GM18868 (cell line): ENCODE results near the gene CATSPERE.
A peak's percentile ranks its signal among the peaks of the same experiment; 100 is the strongest.

Experiments
- ATAC-seq: cut with Tn5 transposase; IDR thresholded peaks from one replicate; pipeline ENCODE4 v1.9.1; 2021; ENCODE audit warnings: mild to moderate bottlenecking, moderate library complexity; ENCODE audit not compliant: unreplicated experiment

The CATSPERE gene

DNA sequence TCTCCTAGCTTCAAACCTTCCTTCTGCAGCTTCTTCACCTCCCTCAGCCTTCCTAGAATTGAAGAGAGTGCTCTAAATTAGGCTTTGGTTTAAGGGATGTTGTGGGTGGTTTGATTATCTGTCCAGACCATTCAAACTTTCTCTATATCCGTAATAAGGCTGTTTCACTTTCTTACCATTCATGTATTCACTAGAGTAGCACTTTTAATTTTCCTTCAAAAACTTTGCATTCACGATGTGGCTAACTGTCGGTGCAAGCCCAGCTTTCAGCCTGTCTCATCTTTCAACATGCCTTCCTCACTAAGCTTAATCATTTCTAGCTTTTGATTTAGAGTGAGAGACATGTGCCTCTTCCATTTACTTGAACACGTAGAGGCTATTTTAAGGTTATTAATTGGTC, 165.6 kb downstream of the CATSPERE start:
- ATAC-seq, result no peak

DNA sequence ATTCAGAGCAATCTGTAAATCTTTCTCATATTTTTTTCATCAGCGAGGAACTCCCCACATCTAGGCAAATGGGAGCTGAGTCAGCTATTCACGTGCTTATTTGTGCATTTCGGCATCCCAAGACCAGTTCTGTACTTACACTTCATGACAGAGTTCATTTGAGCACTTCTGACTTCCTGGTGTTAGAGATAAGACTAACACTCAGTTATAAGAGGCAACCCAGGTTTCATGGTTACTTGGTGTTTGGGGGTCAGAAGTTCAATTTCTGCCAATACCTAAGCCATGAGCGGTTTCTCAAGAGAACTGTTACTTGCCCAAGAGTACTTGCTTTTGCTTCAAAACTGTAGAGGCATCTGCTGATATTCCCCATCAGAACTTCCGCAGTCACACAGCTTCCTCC, 167.7 kb downstream of the CATSPERE start:
- no peak for ATAC-seq

DNA sequence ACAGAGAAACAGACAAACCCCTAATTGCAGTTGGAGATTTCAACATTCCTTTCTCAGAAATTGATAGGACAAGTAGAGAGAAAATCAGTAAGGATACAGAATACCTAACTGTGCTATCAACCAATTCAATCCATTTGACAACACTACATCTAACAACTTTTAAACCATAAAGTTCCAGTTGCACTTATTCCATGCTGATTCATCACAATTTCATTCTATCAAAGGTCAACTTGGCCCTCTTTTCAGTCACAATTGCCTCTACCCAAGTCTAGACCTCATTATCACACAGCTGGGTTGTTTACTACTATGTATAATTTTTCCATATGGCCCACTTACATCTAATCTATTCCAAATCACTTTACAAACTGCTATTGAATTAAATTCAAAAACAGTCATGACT, 172.1 kb downstream of the CATSPERE start:
- ATAC-seq, result no peak

DNA sequence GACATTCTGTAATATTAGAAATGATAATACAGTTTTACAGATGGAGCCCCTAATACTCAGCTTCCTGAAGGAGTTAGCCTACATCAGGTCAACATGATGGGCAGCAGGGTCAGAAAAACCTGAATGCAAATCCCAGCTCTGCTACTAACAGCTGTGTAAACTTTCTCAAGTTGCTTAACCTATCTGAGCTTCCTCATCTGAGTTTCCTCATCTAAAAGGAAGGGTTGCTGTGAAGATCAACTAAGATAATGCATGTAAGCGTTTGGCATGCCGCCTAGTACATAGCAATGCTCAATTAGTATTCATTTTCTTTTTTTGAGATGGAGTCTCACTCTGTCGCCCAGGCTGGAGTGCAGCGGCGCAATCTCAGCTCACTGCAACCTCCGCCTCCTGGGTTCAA, 173.5 kb downstream of the CATSPERE start:
- ATAC-seq, result no peak

DNA sequence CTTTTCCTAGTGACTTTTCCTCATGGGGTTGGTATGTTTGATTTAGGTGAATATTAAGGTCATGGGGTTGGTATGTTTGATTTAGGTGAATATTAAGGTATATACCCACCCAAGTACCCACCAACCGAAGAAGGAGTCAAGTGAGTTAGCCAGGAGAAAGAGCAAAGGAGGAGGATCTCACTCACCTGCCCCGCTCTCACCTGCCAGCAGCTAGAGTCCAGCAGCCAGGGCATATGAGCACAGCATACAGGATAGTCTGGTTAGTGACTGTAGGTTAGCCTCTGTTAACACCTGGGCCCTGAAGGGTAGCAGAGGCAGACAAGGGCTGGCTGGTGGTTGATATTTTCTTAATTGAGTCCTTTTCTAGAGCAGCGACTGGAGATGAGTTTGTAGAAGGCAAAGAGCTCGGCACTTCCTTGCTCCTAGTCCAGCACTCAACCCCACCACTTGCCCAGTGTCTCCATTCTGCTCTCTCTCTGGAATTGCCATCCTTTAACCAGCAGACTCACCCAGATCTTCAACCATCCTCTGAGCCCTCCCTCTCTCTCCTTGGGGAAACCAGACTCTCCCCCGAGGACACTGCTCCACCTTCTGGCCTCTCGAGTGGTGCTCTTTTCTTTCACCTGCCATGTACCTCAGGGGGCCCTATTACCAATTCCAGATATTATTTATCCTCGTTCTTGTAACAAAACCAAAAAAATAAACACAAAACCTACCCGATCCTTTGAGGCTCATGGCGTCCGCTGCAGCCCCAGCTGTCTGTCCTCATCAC, 175.6 kb downstream of the CATSPERE start:
- no peak for ATAC-seq

DNA sequence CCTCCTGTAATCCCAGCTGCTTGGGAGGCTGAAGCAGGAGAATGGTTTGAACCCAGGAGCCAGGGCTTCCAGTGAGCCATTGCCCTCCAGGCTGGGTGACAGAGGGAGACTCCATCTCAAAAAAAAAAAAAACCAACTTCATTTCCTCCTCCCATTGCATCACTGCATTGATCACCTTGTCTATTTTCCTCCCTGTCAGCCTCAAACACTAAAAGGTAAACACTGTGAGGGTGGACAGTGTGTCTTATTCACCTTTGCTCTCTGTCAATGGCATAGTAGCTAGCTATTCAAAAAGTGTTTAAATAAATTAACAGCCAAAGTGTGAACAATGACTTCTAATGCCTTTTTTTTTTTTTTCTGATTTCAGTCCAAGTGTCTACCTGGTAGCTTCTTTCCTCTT, 178.5 kb downstream of the CATSPERE start:
- ATAC-seq, result no peak

DNA sequence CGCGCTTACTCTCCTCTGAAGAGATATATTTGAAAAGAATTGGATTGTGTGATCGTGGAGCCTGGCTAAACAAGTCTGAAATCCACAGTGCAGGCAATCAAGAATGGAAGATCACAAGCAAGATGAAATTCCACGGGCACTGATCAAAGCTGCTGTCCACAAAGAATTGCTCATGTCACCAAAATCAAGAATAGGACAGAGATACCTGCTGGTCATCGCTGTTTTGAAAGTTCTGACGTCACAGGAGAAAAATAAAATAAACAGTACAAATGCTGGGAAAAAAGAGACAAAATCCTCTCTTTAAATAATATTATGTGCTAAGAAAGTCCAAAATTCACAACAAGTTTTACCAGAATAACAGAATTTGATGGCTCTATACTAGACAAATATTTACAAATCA, 179.8 kb downstream of the CATSPERE start:
- no peak for ATAC-seq

DNA sequence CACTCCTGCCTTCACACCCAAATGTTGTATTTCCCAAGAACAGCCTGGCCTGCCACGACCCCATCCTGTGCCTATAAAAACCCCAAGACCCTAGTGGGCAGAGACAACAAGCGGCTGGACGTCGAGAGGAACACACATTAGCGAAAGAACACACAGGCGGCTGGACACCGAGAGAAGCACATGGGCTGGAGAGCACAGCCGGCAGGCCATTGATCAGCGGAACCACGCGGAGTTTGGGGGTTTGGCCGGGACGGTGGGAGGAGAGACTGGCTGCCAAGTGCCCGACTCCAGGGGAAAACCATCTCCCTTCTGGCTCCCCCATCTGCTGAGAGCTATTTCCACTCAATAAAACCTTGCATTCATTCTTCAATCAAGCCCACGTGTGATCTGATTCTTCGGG, 181.5 kb downstream of the CATSPERE start:
- ATAC-seq, result no peak

DNA sequence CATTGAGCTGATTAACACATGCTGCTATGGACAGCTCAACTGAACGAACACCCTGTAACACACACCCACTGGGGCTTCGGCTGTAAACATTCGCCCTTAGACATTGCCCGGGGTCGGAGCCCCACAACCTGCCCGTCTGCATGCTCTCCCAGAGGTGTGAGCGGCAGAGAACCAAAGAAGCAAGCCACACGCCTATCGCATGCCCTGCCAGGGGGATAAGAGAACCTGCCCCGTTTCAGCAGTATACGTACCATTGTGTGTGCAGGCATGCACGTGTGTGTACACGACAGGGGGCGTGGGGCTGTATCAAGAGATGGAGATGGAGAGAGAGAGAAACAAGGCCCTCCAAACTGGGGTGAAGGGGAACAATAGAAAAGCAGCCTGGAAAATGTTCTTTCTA, 181.9 kb downstream of the CATSPERE start:
- ATAC-seq, result no peak

DNA sequence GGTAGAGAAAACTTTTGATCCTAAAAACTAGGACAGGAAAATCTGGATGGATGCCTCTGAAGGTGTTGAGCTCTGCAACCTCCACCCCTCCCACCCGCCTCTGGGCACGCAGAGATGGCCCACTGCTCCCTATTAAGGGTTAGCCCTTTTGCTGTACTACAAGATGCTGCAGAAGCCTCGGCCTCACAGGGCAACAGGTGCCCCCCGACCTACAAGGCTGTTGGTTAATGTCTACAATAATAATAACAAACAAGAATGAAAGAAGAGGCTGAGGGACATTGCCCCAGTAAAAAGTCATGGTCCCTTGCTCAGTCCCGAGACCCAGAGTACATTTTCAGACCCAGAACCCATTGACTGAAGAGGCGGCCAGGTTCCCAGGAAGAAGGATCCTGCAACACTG, 184.3 kb downstream of the CATSPERE start:
- ATAC-seq, result no peak

DNA sequence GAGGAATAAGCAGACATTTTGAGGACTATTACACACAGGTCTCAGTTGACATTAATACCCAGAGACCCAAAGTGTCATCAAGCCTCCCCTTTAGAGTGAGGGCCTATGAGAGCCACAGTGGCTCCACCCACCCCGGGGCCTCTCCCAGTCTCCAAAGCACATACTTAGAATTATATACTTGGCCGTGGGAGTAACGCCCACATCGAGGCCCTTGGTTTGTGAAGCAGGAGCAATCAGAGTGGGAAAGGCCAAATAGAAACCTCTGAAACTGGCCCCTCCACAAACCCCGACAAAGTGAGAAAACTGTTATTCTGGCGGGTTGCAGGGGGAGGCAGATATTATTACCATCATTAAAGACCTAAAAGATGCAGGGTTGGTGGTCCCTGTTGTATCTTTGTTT, 184.8 kb downstream of the CATSPERE start:
- no peak for ATAC-seq

DNA sequence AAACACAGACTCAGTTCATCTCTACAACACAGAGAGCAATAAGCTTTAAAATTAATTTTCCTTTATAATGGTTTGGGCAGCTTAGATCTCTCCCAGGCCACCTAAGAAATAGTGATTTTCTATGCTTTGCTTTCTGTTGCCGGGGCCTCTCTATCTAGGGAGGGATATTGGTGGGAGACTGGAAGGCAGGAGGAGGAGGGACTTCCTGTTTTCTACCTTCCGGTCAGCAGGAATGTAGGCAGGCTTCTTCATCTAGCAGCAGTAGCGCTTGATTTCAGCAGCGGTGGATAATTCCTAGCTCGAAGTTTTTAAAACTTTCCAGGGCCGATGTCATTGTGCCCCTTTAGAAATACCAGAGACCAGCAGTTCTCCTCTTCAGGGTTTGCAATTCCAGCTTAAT, 186.7 kb downstream of the CATSPERE start:
- ATAC-seq, result no peak

DNA sequence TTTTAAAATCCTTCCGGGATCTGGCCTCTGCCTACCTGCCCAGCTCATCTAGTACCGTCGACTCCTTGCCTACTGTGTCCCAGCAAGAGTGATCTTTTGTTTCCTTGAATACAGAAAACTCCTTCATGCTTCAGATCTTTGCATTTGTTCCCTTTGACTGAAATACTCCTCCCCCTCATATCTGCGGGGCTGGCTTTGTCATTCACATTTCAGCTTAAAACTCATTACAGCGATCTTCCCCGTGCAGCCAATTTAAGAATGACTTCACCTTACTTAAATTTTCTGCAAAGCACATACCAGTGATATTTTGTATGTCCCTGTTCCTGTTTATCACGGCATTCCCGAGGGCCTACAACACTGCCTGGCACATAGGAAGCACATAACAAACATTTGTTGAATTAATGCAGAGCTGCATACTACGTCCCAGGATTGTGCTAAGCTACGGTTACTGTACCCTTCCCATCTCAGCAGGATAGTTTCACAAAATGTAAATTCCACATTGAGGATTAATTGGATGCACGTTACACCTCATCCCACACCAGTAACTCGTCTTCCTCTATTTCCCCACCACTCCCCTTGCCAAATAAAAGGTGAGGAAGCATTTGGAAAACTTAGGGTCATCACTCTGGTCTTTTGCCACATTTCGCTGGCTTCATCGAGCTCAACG, 191.0 kb downstream of the CATSPERE start:
- no peak for ATAC-seq

DNA sequence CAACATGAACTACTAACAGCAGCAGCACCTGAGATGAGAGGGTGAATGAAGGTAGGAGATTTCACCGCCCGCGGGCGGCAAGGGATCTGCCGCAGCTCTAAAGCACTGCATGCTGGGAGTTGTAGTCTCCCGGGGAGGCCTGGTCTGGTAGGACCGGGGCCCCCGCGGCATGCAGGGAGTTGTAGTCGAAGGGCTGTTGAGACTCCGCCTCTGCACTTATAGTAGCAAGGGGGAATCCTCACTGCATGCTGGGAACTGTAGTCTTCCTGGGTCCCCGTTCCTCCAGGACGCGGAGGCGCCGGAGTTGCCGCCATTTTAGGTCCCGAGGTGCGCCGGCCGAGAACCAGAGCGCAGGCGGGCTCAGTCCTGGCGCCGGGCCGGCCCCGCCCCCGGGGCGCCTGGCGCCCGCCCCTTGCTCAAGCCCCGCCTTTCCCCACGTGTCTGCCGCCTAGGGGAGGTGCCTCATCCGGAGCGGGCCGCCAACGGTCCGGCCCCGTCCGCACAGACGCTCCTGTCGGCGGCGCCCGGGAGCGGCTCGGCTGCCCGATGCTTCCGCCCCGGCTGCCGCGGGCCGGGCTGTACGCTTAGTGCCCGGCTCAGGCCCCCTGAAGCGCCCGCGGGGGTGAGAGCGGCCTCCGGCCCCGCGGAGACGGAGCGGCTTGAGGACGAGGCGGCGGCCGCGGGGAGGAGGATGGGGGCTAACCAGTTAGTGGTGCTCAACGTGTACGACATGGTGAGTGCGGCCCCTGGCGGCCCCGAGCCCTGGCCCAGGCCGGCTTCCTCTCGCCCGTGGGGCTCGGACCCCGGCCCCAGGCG, 191.8 kb downstream of the CATSPERE start, which contains the start of gene DESI2:
TSS of gene DESI2 (plus strand) at position 504 of the 816 bp plus-strand sequence. CDS start at position 692, 188 bp downstream.
- peak; percentile 95 for ATAC-seq

DNA sequence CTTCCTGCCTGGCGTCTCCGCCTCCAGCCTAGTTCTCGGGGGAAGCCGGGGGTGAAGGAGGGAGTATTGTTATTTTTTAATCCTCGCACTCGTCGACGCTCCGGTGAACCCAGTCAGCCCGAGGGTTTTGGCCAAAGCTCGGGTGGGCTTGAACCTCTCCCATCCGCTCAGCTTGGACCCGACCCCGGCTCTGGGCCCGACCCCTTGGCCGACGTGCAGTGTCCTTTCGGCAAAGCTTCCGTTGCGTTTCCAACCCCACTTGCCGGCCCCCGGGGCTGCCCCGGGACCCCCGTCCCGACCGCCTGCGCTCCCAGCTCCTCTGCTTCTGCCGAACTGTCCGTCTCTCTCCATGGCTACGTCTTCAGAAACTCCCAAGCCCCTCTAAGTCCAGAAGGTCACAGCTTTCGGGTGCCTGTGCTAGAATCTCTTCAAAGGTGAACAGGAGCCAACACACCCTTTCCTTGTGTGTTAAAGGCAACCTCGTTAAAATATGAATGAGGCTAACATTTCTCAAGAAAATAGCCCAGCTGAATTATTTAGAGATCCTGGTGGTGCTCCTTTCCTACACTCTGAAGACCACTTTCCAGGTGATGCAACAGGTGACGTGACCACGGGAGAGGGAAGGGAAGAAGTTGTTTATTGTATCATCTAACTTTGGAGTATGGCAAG, 192.5 kb downstream of the CATSPERE start:
- ATAC-seq, result no peak

DNA sequence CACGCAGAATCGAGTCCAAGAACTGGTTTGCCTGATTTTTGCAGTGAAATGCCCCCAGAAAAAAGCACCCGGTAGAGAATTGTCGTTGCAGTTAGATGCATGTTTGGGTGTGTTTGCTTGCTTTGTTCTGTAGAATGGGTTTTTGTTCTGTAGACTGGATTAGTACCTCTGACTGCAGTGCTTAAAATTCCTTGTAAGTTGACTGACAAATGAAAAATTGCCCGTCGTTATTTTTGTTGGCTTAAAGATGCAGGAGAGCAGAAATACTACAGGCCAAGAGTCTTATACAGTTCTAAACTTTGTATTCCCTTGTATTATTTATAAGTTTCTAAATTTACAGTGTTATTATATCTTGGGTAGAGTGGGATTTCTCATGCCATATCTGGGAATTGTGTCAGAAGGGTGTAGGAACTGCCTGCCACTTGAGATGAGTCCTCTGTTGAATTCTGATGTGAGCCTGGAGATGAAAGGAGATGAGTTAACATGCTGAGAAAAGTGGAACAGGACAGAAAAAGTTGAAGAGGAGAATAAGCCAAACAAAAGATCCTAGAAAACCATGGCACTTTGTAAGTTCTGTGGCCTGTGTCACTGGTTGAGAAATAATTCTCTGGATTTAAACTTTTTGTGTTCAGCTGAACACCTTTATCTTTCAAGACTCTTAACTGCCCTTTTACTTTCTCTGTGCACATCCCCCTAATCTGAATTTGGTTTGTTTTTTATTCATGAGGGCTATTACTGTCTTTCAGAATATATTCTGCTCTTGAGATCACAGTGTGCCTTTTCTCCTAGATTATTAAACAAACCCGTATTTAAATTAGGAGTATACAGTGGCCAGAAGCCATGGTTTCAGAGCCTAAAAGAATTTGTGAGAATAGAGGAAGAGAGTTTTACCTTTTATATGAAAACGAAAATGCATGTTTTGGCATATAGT, 193.3 kb downstream of the CATSPERE start:
- no peak for ATAC-seq

DNA sequence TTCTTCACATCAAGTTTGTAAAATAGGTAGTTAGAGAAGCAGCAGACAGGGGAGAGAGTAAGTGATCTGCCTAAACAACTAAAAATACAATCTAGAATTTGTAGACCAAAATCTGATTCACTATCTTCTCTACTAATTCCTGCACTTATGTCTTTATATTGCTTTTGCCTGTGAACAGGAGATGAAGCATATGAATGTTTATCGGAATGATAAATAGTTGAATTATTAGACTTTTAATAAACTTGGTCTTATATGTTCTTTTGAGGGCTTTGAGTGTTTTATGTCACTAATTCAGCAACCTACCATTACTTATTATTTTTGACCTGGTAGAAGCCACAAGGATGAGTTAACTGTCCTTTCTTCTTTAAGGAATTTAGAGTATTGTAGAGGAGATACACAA, 194.1 kb downstream of the CATSPERE start:
- no peak for ATAC-seq

DNA sequence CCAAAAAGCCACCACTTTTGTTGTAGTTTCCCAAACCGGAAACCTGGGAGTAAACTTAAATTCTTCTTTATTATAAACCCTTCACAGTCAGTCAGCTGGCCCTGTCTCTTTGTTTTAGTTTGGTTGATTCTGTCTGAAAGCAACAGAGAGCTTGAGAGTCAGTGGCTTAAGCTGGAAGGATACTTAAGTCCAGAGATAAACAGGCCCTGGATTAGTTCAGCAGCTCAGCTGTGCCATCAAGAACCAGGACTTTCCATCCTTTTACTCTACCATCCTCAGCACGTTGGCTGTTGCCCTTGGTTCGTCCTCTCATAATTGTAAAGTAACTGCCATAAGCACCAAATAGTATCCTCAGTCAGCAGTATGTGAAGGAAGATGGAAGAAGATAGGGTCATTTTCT, 196.3 kb downstream of the CATSPERE start:
- no peak for ATAC-seq

DNA sequence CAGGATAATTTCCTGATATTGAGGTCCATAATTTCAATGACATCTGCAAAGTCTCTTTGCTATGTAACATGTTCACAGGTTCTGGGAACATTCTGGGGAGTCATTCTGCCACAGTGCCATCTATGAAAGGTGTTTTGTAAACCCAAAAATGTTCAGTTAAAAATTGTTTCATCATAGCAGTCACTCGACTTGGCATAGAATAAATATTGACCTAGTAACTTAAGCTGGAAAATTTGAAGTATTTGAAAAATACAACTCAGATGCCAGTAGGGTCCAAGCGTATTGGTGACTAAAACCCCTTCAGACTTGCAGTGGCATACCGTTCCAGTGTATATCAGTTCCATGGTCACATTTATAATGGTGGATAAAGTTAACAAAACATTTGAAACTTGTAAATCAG, 198.6 kb downstream of the CATSPERE start:
- ATAC-seq, result no peak

DNA sequence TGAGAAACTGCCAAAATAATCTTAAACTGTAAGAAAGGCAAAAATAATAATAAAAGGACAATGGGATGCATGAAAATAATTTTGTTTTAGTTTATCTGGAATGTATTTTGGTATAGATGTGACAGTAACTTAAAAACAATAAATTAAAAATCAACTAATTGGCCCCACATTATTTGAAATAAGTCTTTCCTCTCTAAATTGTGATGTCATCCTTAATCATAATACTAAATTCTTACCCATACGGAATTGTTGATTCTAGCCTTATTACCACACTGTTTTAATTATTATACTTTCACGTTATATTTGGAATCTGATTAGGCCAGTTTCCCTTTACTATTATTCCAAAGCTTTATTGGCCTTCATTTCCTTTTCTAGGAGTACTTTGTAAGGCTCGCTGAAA, 199.5 kb downstream of the CATSPERE start:
- ATAC-seq, result no peak
